Measurements from ENCODE around the gene SNRPD3.
"Not testable (repeated sequence)": the region's sequence is repeated elsewhere in the genome, so short reads cannot be mapped to it uniquely, and the experiment has no call there.

The SNRPD3 gene

DNA sequence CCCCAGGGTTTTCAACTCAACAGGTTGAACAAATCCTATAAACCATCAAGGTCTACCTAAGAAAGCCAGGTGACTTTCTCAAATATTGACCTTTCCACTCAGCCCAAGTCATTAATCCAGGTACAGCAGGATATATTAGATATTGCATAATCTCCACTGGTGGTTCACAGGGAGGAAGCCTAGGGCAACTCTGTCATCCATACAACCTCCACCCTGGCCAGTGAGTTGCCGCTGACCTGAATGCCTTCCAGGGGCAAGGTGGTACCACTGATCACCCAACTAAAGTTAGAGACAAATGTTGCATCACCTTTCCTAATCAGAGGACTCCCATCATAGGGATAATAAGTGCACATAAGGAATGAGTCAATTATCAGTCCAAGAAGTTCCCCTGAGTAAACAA, 23.7 kb upstream of the SNRPD3 start:
- DNase-seq (ENCODE audit: low read depth, low spot score) = no peak

DNA sequence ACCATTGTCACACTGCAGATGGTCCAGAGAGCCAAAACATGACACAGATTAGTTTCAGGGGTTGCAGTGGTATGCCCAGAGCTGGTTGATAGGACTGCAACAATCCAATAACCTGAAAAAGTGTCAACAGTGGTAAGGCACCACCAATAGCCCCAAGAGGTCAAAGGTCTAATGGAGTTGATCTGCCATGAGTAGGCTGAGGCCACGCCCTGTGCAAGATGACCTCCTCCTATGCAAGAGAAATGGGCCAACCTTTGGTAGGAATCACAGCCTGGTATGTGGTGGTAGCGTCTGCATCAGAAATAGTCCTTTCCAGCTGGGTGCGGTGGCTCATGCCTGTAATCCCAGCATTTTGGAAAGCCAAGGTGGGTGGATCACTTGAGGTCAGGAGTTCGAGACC, 20.5 kb upstream of the SNRPD3 start:
- DNase-seq (ENCODE audit: low read depth, low spot score) = no peak

DNA sequence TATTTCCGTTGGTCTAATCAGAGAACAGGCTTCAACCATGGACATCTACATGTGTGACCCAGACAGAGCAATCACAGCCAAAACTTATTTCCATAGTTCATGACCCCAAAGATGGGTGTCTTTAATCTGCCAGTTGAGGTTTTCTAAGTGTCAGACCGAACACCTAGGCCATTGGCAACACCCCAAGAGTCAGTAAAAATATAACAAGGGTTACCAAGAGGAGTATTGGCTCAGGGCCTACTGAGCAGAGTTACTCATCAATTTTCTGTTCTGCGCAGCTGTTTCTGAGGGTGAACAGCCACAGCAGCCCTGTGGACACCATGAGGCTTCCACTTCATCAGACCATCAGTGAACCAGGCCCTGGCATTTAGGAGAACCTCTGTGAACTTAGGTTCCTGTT, 19.7 kb upstream of the SNRPD3 start:
- DNase-seq (ENCODE audit: low read depth, low spot score) = no peak

DNA sequence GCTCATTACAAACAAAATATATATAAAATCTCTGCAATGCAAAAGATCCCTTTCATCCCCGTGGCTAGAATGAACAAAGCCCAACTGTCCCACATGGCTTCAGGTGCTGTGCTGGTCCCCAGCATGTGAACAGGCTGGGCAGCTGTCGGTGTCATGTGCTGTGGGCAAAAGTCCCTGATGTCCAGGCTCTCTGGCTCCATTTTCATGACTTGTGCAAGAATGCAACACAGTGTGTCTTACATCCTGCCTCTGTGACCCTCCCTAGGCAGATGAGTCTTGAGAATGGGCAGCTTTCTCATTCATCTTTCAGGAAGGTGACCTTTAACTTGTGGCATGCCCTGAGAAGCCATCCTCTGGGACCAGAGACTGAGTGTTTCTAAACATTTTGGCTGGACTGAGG, 15.3 kb upstream of the SNRPD3 start:
- DNase-seq (ENCODE audit: low read depth, low spot score) = no peak

DNA sequence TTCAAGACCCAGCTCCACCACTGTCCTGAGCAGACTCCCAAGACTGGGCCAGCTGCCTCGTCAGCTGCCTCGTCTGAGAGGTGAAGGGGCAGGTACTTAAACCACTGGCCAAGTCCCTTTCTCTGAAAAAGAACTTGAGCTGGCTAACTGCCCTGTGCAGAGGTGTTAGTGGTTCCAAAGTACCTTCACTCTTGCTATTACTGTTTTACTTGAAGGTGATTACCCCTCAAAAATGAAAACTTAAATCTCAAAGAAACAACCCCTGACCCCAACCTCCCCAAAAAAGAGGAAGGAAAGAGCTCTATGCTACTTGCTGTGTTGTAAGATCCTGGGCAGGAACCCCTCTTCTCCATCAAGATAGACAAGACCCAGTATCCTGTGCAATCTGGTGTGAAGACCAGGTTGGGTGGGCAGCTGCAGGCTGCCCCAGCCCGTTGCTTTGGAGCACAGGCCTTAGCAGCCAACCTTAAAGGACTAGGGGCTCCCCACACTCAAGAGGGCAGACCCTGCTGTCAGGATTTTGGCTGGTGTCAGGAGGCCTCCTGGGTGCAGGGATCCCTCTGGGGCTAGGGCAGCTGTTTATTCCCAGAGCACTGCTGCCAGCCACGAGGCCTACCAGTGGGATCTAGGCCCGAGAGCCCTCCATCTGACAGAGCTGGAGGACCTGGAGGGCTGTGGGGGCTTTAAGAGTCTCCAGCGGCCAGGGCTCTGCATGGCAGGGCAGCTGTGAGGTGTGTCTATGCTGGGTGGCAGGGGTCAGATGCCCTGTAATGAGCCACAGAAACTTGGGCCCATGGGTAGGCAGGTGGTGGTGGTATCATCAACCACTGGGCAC, 13.9 kb upstream of the SNRPD3 start:
- no peak for DNase-seq (ENCODE audit: low read depth, low spot score)

DNA sequence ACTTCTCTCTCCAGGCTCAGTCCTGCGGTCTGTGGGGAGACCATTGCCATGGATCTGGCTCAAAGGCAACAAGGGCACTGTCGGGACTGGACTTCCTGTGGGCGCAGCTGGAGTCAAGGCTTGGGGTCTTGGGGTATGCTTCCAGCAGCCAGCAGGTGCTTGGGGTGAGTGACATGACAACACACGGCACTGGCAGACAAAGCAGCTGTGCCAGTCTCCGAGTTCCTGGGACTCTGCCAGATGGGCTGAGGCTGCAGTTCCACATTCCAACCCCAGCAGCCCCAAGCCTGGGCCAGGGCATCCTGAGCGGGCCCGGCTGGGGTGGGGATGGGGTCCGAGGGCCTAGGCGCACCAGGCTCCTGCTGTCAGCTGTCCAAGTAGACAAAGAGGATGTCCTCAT, 13.2 kb upstream of the SNRPD3 start:
- no peak for DNase-seq (ENCODE audit: low read depth, low spot score)

DNA sequence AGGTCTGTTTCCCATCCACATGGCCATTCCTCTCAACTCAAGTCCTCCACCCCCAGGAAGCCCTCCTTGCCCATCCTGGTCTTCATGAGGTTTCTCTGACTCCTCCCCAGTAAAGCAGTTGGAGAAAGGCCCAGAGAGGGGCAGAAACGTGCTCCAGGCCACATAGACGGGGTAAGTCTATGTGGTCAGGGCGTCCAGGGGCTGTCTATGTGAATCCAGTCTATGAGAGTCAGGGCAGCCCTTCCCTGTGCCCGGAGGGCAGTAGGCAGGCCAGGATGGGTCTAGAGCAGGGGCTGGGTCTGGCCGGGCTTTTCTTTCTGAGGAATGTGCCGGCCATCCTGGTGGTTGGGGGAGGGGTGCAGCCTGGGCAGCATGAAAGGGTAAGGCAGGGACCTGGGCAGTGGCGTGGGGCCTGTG, 12.6 kb upstream of the SNRPD3 start:
- DNase-seq (ENCODE audit: low read depth, low spot score) = no peak

DNA sequence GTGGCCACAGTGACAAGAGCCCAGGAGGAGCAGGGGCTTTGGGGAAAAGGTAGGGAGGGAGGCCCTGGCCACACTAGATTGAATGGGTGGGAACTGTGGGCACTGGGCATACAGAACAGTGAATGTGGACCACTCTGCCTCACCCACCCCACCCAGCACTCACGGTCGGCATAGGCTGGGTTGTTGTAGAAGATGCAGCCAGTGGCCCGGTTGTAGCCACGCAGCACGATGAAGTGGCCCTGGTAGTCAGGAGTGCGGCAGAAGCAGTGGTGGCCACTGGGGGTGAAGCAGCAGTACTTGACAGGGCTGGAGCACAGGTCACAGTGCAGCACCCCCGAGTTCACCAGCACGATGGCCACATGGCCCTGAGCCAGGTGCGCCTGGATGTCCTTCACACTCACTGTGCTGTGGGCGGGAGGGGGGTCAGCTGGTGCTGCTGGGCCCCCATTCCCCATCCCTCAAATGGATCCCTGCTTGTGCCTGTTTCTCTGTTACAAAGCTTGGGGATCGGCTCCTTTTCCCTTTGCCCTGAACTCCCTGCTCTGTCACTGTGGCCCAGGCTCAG, 12.0 kb upstream of the SNRPD3 start:
- no peak for DNase-seq (ENCODE audit: low read depth, low spot score)

DNA sequence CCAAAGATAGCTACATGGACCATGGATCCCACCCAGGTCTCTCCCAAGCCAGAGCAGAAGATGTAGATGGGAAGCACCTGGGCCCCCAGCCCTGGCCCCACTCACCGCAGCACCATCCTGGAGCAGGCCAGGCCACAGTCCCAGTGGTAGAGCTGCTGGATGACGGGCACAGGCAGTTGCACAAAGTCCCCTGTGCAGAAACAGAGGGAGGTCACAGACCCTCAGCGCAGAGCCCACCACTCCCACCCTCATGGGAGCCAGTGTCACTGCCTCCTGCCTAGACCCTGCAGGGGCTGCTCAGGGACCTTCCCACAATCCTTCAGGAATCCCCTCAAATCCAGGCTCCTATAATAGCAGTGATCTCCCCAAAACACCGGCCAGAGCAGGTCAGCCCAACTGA, 7.0 kb upstream of the SNRPD3 start:
- no peak for DNase-seq (ENCODE audit: low read depth, low spot score)

DNA sequence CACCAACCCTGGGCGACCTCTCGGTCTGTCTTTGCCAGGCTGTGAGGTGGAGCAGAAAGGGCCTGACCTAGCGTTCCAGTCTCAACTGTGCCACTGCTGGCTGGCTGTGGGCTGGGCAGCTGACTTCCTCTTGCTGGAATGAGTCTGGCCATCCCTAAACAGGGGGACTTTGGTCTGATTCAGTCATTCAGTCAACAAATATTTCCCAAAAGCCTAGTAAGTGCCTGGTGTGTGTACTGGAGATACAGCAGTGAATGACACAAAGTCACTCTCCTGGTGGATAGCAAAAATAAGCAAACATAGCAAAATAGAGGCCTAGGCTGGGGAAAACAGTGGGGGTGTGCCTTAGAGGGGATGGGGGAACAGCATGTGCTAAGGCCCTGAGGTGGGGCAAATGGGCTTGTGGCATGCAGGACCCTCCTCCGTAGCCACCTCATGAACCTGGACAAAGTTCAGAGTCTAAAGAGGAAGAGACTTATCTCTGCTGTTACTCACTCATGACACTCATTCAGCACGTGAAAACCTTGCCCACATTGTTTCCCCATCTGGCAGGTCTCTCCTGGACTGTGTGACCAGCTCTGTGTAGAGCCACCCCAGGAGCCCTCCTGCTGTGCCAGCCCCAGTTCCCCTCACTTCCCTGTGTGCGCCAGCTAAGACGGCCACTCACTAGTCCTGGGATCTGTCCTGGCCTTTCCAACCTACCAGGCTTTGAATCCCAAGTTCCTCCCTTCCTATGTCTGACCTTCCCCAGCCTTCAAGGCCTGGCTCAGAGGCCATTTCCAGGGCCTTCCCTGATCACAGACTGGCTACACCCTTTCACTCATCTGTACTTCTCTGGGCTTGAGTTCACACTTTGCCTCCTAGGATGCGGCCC, 5.5 kb upstream of the SNRPD3 start:
- no peak for DNase-seq (ENCODE audit: low read depth, low spot score)

DNA sequence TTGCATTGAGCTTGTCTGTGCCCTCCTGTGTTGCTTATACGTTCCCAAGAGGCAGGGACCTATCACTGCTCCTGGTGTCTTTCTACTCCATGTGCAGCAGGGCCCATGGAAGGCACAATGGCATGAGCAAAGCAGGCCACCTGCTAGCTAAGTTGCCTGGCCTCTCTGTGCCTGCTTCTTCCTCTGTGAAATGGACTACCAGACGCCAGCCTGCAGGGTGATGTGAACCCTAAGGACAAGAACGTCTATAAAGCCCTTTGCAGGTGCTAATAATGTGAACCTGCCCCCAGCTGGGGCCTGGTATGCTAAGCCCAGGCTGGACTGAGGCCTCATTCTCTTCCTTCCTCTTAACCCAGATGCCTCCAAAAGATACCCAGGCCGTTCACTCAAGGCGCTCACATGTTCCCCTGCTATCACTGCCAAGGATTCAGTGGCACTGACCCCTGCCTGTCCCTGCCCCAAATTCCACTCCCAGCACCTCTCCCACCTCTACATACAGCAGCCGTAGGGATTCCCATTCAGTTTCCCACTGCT, 4.8 kb upstream of the SNRPD3 start:
- DNase-seq (ENCODE audit: low read depth, low spot score) = no peak

DNA sequence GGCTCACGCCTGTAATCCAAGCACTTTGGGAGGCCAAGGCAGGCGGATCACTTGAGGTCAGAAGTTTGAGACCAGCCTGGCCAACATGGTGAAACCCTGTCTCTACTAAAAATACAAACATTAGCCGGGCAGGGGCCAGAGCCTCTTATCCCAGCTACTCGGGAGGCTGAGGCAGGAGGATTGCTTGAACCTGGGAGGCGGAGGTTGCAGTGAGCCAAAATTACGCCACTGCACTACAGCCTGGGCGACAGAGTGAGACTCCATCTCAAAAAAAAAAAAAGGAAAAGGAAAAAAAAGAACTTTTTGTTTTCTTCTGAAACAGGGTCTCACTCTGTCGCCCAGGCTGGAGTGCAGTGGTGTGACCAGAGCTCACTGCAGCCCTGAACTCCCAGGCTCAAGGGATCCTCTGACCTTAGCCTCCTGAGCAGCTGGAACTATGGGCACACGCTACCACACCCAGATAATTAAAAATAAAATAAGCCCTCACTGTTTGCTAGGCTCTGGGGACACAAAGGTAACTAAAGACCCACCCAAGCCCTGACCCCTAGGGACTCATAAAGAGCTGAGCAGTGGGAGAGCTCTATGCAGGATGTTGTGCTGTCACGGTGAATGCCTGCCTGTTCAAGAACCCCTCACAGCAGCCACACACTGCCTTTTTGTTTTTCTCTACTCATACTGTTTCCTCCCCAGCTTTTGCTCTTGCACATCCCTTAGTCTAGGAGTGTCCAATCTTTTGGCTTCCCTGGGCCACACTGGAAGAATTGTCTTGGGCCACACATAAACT, 3.1 kb upstream of the SNRPD3 start:
- DNase-seq (ENCODE audit: low read depth, low spot score) = not testable (repeated sequence)

DNA sequence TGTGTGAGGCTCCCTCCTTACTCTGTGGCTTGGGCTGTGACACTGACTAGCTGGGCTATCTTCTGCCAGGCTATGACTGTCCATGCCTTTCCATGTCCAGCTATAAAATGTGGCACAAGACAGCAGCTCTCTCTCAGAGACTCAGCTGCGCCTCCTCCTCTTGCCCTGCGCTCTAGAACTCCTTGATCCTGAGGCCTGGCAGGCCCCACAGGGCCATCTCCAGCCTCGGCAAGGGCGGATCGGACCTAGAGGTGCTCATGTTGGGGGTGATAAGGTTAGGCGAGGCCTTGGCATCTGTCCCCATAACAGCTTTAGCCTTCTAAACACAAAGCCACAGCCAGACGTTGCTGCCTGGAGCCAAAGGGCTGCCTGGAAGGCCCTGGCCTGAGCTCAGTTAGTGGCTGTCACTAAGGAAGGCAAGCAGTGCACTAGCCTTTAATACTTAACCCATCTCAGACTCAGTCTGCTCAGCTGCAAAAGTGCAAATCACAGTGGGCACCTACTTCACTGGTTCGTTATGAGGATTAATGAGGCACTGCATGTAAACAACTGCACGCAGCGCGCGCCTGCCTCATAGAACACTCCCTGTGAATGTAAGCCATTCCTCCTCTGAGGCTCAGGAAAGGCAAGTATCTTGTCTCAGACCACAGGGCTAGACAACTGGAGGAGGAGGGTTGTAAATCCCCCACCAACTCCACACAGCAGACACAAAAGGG, 2.0 kb upstream of the SNRPD3 start:
- no peak for DNase-seq (ENCODE audit: low read depth, low spot score)

DNA sequence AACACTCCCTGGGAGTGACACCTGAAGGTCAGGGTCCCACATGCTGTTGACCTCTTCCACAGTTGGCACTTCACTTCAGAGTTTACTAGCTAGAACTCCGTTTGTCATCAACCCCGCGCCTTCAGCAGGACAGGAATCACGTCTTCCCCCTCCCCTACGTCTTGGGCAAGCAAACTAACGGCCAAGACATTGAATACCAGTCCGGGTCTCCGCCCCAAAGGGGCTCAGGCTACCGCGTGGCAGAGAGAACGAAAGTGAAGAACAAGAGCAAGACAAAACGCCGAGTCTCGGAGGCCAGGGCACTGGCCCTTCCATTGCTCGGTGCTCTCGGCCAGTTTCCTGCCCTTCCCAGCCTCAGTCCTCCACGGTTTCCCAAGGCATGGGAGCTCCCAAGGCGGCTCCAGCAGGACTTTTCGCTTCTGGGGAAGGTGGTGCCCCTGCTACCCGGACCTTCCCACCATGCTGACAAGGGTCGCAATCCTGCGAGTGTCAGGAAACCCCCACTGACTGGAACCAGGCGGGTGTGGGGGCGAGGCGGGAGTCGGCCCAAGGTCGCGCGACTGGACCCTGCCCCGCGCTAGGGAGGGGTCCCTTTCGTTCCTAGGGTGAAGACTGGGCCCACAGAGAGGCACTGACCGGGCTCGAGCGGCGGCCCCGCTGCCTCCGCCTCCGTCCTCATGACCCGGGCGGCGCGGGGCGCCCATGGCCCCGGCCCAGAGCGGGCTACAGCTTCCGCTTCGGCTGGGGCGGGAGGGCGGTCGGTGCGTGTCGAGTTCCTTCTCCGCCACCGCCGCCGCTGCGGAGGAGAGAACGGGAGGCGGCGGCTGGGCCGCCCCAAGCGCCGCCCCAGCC, 1.3 kb upstream of the SNRPD3 start, which contains the start of gene GUCD1:
TSS of gene GUCD1 (minus strand) at position 826 of the 852 bp plus-strand sequence. CDS start at position 679, 147 bp downstream.
- DNase-seq (ENCODE audit: low read depth, low spot score) = peak; percentile 65

DNA sequence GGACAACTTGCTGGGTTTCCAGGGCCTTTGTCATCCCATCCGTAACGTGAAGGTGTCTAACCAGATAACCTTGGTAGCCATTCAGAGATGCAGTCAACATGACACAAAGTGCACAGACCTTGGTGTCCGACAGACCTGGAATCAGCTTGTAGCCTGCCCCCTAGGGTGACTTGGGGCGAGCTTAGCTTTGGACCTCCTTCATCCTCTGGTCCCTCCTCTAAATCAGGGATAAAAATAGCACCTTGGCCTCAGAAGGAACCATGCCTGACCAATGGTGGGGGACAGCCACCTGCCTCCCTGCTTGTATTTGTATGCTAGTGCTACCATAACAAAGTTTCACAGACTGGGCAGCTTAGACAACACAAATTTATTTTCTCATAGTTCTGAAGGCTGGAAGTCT, 3.7 kb downstream of the SNRPD3 start:
- no peak for DNase-seq (ENCODE audit: low read depth, low spot score)

DNA sequence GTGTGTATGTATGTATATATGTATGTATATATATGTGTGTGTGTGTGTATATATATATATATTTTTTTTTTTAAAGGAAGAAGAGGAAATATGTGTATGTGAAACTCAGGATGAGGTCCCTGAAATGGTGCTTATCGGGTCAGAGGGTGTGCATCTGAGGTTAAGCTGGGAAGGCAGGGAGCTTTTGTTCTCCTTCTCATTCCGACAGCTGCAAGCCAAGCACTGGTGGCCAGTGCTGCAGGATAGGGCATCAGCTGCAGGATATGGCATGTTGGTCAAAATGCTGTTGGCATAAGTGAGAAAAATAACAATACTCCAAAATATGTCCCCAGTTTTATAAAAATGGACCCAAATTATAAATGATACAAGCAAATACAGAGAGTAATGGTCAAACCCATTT, 7.4 kb downstream of the SNRPD3 start:
- DNase-seq (ENCODE audit: low read depth, low spot score) = no peak

DNA sequence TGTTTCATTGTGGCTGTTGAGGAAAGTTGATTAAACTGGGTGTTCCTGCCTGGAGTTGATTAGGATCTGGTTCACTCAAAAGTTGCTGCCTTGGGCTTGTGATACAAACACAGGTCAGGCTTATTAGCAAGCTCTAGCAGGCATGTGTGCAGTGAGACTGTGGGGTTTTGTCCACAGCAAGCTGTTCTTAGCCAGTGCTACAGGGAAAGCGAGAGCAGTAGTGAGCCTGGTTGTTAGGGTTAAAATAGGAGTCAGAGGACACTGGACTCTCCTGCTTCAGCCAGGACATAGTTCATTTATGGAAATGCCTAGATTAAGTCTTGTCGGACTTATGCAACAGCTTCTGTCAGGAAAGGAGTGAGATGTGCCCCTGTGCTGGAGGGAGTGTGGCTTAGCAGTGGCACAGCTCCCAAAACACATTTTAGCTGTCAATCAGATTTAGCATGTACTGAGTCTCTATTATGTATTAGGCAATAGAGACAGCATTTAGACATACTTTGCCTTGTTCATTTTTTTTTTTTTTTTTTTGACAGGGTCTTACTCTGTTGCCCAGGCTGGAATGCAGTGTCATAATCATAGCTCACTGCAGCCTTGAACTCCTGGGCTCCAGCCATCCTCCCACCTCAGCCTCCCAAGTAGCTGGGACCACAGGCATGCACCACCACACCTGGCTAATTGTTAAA, 8.7 kb downstream of the SNRPD3 start:
- DNase-seq (ENCODE audit: low read depth, low spot score) = no peak

DNA sequence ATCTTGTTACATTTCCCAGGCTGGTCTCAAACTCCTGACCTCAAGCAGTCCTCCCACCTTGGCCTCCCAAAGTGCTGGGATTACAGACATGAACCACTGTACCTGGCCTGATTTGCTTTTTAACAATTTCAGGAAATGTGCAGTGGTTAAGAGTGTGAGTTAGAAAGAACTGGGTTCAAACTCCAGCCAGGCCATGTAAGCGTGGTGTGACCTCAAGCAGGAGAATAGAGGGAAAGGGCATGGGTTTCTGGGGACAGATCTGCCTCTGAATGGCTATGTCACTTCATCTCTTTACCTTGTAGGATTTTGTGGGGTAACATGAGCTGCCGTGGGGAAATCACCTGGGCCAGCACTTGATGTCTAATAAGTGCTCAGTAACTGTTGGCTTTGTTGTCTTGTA, 9.3 kb downstream of the SNRPD3 start:
- DNase-seq (ENCODE audit: low read depth, low spot score) = no peak

DNA sequence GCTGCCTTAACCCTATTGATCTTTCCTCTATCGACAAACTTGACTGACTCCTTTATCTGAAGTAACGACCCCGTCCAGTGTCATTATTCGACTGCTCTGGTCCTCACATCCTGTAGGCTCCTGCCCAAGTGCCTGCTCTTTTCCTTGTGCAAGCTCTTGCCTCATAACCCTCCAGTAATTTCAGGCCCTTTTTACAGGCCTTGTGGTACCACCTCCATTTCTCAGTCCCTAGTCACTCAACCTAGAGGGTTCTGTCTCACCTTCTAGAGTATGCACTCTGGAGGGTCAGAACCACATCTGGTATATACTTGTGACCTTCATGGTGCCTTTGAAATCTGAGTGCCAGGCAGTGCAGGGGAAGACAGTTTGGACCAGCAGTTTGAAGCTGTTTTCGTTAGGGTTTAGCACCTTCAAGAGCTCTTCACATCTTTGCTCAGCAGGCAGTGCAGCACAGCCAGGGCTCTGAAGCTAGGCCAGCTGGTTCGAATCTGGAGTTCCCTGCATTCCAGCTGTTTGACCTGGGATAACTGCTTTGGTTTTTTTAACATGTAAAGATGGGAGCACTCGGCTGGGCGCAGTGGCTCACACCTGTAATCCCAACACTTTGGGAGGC, 11.2 kb downstream of the SNRPD3 start:
- DNase-seq (ENCODE audit: low read depth, low spot score) = no peak
